Activated CD4-positive, alpha-beta T cell treated with anti-CD3 and anti-CD28 coated beads, Interleukin-2, amount 50 U/mL, for 1 hour (primary cell): ENCODE data around the gene PLA2G4B.

Source experiments
- DNase-seq: peaks from one replicate; pipeline ENCODE4 v3.0.0-alpha.2; 2020

The PLA2G4B gene

GRCh38 chr15:41827880-41828806 lies 10.5 kb upstream of the PLA2G4B start, which contains the start of gene JMJD7:
Gene JMJD7 (plus strand): TSS chr15:41828092. CDS start chr15:41828125, 33 bp downstream.
- DNase-seq = peak; percentile 98

- DNase-seq = no peak
These were observed 9.9 kb upstream of the PLA2G4B start for GRCh38 chr15:41828807-41829141.

- no peak for DNase-seq
These were observed 8.5 kb upstream of the PLA2G4B start for GRCh38 chr15:41829959-41830646.

GRCh38 chr15:41831291-41831690 lies 7.4 kb upstream of the PLA2G4B start:
- peak; percentile 31 for DNase-seq

DNA sequence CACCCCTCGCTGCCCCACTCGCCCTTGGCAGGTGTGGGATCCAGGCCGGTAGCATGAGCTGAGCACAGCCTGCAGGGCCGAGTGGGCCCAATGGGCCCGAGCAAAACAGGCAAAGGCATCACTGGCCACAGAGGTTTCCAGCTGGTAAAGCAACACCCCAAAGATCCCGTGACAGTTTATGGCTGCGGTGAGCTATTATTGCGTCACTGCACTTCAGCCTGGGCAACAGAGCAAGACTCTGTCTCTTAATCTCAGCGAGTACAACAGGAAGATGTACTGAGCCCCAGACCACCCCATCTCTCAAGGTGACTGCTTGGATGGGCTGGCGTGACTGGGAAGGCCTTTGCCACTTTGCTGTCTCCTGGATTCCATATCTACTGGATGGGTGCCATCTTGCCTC lies 6.4 kb upstream of the PLA2G4B start:
- DNase-seq = no peak

GRCh38 chr15:41832875-41833274 lies 5.8 kb upstream of the PLA2G4B start:
- DNase-seq = no peak

DNA sequence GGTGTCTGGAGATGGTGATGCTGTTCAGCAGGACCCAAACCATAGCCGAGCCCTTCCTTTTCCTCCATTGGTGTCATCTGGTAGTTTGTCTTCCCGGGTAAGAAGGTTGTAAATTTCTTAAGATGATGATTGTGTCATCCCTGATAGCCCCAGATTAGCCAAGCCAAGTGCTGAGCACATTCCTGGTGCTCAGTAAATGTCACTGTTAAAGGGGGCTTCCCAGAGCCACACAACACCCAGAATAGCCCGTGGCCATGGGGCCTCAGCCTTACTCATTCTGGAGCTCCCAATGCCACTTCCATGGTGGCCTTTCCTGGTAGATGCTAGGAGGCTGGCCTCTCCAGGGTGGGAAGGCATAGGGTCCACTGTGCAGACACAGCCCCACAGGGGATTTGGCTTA lies 4.6 kb upstream of the PLA2G4B start:
- DNase-seq = no peak

GRCh38 chr15:41836073-41836472 lies 2.6 kb upstream of the PLA2G4B start:
- DNase-seq = no peak

GRCh38 chr15:41836713-41837454 lies 1.8 kb upstream of the PLA2G4B start:
- no peak for DNase-seq

DNA sequence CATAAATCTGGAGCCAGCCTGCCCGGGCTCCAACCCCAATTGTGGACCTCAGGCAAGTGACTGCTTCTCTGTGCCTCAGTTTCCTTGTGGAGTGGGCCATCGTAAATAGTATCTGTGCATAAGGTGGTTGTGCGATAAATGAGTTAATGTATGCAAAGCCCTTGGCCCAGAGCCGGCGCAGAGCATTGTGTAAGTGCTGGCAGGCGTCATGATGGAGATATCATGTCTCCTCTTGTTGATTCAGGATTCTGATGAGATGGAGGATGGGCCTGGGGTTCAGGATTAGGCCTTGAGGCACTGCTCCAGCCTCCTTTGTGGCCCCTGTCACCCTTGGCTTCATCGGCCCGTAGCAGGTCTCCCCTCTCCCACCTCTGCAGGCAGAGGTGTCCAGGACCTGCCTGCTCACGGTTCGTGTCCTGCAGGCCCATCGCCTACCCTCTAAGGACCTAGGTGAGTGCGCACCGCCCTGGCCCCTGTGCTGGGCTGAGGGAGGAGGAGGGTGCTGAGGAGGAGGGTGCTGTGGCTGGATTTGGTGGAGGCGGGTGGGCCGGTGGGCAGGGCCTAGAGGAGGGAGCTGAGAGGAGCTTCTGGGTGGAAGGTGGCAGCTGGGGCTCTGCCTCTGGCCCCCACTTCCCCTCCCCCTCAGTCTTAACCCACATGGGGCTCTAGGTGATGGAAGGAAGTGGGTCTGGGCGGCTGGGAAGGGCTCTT lies 1.3 kb downstream of the PLA2G4B start:
- DNase-seq = no peak

- DNase-seq = no peak
These were observed 2.0 kb downstream of the PLA2G4B start for GRCh38 chr15:41840673-41841072.

DNA sequence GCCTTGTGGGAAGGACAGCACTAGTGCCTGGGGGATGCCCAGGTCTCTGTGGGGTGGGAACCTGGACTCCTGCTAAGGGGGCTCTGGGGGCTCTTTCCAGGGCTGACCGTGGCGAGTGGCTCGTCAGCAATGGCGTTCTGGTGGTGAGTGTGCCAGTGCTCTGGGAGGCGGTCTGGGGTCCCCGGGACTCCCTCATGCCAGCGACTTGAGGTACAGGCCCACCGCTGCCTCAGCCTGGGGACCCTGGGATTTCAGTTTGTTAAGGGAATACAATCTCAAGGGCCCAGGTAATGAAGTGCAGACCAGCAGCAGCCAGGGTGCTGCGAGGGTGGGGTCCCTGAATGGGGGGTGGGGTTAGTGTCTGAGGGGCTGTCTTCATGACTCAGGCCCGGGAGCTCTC lies 2.5 kb downstream of the PLA2G4B start:
- no peak for DNase-seq

GRCh38 chr15:41842229-41842628 lies 3.6 kb downstream of the PLA2G4B start:
- no peak for DNase-seq

DNA sequence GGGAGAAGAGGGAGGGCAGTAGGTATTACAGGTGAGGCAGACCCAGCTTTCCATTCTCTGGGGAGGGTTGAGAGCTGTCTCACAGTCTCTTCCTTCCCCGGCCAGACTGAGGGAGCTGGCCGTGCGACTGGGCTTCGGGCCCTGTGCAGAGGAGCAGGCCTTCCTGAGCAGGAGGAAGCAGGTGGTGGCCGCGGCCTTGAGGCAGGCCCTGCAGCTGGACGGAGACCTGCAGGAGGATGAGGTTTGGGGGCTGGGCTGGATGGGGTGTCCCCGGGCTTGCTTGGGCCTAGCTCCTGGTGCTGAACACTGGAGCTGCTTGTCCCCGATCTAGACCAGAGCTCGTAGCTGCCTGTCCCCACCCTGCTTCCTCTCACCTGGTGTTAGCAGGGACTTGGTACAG lies 4.9 kb downstream of the PLA2G4B start:
- DNase-seq = no peak

GRCh38 chr15:41844814-41845213 lies 6.2 kb downstream of the PLA2G4B start:
- no peak for DNase-seq

- DNase-seq = no peak
These were observed 8.6 kb downstream of the PLA2G4B start for GRCh38 chr15:41847206-41847605.

- no peak for DNase-seq
These were observed 9.3 kb downstream of the PLA2G4B start for GRCh38 chr15:41847981-41848380.

- DNase-seq = no peak
These were observed 10.0 kb downstream of the PLA2G4B start for GRCh38 chr15:41848631-41849030.

DNA sequence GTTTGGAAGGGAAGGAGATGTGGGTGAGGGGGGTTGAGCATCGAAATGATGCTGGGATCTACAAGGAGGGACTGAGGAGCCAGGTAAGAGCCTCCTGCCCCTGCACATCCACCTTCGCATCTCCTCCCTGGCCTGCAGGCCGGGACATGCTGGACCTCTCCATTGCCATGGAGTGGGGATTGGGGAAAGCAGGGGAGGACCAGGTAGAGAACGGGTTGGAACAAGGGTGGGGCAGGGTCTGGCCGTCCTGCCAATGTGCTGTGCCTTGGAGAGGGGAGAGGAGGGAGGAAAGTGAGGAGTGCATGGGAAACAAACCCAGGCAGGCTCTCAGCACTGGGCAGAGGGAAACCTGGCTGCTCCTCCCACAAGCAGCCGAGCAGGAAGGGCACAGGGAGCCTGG lies 10.6 kb downstream of the PLA2G4B start:
- DNase-seq = no peak

DNA sequence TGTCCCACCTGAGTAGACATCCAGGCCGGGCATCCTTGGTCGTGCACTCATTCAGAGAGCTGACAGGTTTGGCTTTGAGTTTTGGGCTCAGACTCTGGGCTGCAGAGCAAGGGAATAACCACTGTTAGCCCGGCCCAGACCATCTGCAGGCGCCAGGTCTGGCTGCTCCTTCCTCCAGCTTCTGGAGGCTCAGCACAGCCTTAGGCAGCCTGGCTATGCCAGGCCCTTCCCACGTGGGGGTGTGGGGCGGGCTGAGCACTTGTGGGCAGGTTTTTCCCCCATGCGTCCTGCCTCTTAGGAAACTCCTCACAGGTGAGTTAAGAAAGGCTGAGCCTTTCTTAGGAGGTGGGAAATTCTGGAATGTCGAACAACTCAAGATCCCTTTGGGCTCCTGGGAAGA lies 11.2 kb downstream of the PLA2G4B start:
- no peak for DNase-seq

DNA sequence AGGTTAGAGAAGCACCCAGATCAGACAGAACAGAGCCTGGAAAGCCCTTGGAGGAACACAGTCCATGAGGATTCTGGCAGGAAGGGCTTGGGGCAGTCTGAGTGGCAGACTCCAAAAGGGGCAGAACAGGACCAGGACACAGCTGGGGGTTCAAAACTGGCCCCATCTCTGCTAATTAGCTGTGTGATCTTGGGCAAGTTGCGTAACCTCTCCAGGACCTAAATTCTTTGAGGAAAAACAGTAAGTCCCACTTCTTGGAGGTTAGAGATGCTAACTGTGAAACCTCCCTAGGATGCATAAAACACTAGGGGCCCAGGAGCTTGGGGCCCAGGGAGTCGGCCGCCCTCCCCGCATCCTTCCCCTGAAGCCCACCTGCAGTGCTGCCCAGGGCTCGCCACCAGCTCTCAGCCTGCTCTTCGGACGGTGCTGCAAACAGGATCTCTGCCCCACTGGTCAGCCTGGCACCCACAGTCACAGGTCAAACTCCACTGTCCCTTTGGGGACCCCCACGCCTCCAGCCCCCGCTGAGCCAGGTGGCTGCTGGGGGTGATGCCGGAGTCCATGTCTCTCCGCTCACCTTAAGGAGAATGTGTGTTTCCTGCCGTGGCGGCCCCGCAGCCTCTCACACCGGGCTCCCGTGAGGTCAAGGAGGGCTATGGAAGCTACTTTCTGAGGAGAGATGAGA lies 12.0 kb downstream of the PLA2G4B start:
- no peak for DNase-seq

DNA sequence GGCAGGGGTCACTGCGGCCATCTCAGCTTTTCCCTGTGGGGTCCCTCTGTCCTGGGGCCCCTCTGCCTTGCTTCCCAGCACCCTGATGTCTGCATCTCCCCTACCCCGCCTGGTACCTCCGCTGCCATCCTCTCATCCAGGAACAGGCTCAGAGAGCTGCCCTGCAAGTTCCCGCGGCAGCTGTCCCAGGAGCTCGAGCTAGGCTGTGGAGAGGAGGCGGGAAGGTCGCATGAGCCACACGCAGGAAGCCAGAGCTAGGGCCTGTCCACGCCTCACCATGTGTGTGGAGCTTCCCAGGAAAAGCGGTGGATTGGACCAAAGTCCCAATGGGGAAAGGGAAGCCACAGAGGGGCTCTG lies 12.5 kb downstream of the PLA2G4B start:
- no peak for DNase-seq
